PFSK-1 (cell line): Measurements from ENCODE around the gene ROBO4.

Source experiments
- FOXP2 ChIP-seq: optimal IDR thresholded peaks from 2 replicates; pipeline ENCODE3; 2011; ENCODE audit warnings: borderline replicate concordance, control low read depth, inconsistent platforms; ENCODE audit not compliant: insufficient read depth; ENCODE audit errors: extremely low read length, extremely low read depth
- POLR2AphosphoS5 ChIP-seq: IDR thresholded peaks from 2 replicates; pipeline ENCODE4 v1.6.1; 2012; ENCODE audit warnings: low read depth, mild to moderate bottlenecking, control low read depth, low read length, moderate library complexity
- SIN3A ChIP-seq: IDR thresholded peaks from 2 replicates; pipeline ENCODE4 v1.6.1; 2012; ENCODE audit warnings: mild to moderate bottlenecking, low read length, moderate library complexity, borderline replicate concordance; ENCODE audit not compliant: insufficient read depth
- TAF1 ChIP-seq: IDR thresholded peaks from 2 replicates; pipeline ENCODE4 v1.6.1; 2012; ENCODE audit warnings: low read length, control low read depth, borderline replicate concordance; ENCODE audit not compliant: insufficient read depth
- TF ChIP-seq, protein P1 (sequence below), 2 experiments: IDR thresholded peaks; 2 replicates each; pipeline versions ENCODE4 v1.6.1 to v1.8.0; 2011 to 2012; ENCODE audit warnings: low read depth in 2 of 2, low read length in 2 of 2, control low read depth in 1 of 2, inconsistent platforms in 1 of 2, mild to moderate bottlenecking in 1 of 2, moderate library complexity in 1 of 2; ENCODE audit not compliant: insufficient read depth in 1 of 2

ROBO4 gene

DNA sequence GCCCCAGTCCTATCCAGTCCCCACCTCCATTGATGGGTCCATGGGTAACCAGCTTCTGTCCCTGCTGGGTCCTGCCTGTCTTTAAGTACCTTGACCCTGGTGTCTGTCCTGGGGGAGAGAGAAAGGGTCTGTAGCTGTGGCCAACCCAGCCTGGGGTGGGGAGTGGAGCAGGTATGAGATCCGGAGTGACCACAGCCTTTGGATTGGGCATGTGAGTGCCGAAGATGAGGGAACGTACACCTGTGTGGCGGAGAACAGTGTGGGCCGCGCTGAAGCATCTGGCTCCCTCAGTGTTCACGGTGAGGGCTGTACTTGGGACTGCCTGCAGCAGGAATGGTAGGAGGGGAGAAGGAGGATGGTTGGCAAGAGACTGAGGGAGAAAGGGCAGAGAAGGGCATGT lies 27.2 kb downstream of the ROBO4 start:
- TF ChIP-seq SIN3A = no peak
- no peak for TF ChIP-seq POLR2AphosphoS5
- TF ChIP-seq FOXP2 = no peak
- TF ChIP-seq, protein P1, sequence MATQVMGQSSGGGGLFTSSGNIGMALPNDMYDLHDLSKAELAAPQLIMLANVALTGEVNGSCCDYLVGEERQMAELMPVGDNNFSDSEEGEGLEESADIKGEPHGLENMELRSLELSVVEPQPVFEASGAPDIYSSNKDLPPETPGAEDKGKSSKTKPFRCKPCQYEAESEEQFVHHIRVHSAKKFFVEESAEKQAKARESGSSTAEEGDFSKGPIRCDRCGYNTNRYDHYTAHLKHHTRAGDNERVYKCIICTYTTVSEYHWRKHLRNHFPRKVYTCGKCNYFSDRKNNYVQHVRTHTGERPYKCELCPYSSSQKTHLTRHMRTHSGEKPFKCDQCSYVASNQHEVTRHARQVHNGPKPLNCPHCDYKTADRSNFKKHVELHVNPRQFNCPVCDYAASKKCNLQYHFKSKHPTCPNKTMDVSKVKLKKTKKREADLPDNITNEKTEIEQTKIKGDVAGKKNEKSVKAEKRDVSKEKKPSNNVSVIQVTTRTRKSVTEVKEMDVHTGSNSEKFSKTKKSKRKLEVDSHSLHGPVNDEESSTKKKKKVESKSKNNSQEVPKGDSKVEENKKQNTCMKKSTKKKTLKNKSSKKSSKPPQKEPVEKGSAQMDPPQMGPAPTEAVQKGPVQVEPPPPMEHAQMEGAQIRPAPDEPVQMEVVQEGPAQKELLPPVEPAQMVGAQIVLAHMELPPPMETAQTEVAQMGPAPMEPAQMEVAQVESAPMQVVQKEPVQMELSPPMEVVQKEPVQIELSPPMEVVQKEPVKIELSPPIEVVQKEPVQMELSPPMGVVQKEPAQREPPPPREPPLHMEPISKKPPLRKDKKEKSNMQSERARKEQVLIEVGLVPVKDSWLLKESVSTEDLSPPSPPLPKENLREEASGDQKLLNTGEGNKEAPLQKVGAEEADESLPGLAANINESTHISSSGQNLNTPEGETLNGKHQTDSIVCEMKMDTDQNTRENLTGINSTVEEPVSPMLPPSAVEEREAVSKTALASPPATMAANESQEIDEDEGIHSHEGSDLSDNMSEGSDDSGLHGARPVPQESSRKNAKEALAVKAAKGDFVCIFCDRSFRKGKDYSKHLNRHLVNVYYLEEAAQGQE (IDR thresholded peaks at IDR 0.05; ENCODE audit: insufficient read depth in 1 of 2, low read depth in 2 of 2, low read length in 2 of 2) = no peak
- no peak for TF ChIP-seq TAF1

DNA sequence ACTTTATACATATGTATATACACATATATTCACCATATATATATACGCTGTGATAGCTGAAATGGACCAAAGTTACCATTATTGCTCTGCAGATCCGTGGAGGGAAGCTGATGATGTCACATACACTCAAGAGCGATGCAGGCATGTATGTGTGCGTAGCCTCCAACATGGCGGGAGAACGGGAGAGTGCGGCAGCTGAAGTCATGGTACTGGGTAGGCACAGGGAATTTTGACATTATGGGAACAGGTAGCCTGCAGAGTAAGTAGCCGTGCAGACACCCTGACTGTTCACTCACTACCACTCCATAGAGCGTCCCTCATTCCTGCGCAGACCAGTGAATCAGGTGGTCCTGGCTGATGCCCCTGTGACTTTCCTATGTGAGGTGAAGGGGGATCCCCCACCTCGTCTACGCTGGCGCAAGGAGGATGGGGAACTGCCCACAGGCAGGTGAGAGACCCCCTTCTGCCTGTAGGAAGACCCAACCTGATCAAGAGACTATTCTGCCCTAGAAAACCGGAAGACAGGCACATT lies 27.7 kb downstream of the ROBO4 start:
- TF ChIP-seq SIN3A (no peak), POLR2AphosphoS5 (no peak), TAF1 (no peak), FOXP2 (no peak)
- TF ChIP-seq, protein P1 (IDR thresholded peaks at IDR 0.05; ENCODE audit: insufficient read depth in 1 of 2, low read depth in 2 of 2, low read length in 2 of 2) = no peak

DNA sequence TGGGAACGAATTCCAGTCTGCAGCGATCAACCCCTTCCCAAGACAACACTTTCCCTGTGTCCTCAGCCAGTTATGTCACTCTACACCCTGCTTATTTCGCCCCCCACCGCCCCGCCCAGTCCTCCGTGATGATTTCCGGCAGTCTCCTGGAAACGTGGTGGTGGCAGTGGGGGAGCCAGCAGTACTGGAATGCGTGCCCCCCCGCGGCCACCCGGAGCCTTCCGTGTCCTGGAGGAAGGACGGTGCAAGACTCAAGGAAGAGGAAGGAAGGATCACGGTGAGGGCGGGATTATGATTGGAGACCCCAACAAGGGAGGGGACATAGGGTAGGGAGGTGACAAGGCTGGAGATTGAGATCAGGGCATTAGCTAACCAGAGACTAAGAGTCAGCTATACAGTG lies 28.3 kb downstream of the ROBO4 start:
- TF ChIP-seq SIN3A = no peak
- no peak for TF ChIP-seq POLR2AphosphoS5
- TF ChIP-seq, protein P1 (IDR thresholded peaks at IDR 0.05; ENCODE audit: insufficient read depth in 1 of 2, low read depth in 2 of 2, low read length in 2 of 2) = no peak
- no peak for TF ChIP-seq TAF1
- no peak for TF ChIP-seq FOXP2

DNA sequence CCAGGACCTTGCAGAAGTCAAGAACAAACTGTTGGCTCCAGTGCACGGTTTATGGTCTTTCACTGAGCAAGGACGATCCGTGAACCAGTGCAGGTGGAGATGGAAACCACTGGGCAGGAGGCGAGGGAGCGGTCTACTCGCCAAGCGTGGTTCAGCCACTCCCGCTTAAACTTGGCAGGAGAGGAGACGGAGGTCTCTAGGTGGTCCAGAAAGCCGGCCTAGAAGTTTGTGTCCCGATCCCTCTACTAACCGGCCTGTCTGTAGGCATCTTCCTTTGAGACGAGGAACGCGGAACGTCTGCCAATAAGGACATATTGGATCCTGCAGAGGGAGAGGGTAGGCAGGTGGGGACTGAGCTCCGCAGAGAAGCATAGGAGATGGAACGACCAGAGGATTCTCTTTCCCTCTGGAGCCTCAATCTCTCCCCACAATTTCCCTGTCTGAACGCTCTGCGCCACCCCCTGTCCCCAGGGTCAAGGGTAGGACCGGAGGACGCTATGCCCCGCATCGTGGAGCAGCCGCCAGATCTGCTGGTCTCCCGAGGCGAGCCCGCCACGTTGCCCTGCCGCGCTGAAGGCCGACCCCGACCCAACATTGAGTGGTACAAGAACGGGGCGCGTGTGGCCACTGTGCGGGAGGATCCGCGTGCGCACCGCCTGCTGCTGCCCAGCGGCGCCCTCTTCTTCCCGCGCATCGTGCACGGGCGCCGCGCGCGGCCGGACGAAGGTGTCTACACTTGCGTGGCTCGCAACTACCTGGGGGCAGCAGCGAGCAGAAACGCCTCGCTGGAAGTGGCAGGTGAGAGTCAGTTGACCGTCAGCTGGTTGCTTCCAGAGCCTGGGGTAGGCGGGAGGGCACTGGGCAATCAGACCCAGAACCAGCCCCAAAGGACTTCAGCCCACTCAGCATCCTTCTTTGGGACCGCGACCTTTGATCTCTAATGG lies 29.1 kb downstream of the ROBO4 start:
- TF ChIP-seq FOXP2 (no peak), SIN3A (no peak), POLR2AphosphoS5 (no peak), TAF1 (no peak)
- TF ChIP-seq, protein P1 (IDR thresholded peaks at IDR 0.05; ENCODE audit: insufficient read depth in 1 of 2, low read depth in 2 of 2, low read length in 2 of 2) = no peak

DNA sequence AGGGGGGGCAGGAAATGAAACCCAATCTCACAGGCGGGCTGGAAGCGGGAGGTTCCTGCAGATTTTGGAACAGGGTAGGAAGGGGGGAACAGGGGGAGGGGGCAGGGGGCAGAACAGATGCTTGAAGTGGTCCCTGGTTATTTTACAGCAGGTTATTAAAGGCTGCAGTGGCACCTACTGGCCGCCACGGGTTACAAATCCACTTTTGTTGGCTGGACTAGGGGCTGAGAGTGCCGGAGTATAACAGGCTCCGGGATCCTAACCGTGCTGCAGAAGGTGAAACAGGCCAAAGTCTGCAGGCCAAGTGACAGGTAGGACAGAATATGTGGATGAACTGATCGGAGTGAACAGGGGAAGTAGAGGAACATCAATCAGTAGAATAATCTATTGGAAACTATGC lies 30.0 kb downstream of the ROBO4 start:
- TF ChIP-seq SIN3A = no peak
- TF ChIP-seq FOXP2 = no peak
- no peak for TF ChIP-seq POLR2AphosphoS5
- TF ChIP-seq TAF1 = no peak
- TF ChIP-seq, protein P1 (IDR thresholded peaks at IDR 0.05; ENCODE audit: insufficient read depth in 1 of 2, low read depth in 2 of 2, low read length in 2 of 2) = no peak
